GM15510 (cell line): Measurements from ENCODE around the gene MACROD1.

ENCODE experiments used
- POLR2A ChIP-seq: IDR thresholded peaks from 3 replicates; pipeline ENCODE4 v1.6.1; 2011; ENCODE audit warnings: borderline replicate concordance; ENCODE audit not compliant: insufficient read length; ENCODE audit errors: extremely low read depth

The MACROD1 gene

DNA sequence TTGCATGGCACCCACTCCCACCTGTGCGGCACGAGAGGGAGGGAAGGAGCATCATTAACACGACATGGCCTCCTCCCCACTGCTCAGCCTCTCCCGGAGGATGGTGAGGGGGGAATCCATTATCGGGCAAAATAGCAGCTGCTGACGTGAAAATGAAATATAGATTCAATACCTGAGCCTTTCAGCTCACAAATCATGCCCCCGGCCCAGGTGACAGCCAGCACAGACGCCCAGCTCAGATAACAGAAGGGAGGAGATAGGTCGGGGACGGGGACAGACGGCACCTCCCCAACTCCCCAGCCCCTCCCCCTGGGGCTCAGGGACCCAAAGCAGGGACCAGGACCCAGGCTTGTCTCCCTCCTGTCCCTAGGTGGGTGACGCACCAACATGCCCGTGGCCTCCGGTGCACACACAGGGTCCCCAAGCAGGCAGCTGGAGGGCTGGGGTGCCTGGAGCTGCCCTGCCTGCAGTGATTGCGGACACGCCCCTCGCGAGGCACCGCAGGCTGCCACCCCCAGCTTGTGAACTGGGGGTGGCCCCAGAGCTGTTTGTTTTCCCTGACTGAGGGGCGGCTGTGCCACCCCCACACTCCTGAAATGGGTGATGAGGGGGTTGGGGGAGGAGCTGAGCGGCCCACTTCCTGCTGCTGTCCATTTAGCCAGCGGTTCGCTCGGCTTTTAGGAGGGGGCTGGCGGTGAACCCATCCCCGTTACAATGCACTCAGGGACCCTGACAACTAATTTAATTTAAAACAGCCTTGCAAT, 98.5 kb downstream of the MACROD1 start:
- no peak for TF ChIP-seq POLR2A

DNA sequence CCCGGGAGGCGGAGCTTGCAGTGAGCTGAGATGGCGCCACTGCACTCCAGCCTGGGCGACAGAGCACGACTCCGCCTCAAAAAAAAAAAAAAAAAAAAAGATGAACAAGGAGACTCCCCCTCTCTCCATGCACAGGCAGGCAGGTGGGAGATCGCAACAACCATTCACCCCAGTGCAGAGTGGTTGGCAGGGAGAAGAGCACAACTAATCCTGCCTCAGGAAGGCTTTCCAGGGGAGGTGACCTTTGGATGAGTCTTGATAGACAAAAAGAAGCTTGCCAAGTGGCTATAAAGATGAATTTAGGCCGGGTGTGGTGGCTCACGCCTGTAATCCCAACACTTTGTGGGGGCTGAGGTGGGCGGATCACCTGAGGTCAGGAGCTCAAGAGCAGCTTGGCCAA, 100.2 kb downstream of the MACROD1 start:
- TF ChIP-seq POLR2A, result no peak

DNA sequence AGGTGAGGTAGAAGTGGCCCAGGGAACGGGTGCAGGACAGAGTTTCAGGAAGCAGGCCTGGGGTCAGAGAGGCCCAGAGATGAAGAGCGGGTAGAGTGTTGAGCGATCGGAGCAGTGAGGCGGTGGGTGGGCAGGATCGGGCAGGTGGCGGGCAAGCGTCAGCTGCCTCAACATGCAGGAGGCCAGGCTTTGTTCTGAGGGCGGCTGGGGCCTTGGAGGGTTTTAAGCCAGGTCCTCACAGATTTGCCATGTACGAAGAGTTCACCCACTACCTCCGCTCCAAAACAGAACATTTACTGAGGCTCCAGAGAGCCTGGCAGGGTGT, 100.8 kb downstream of the MACROD1 start:
- no peak for TF ChIP-seq POLR2A

- no peak for TF ChIP-seq POLR2A
Observed at GRCh38 chr11:64064374-64065140, 101.4 kb downstream of the MACROD1 start.

GRCh38 chr11:64063777-64064176, 102.1 kb downstream of the MACROD1 start:
- no peak for TF ChIP-seq POLR2A

DNA sequence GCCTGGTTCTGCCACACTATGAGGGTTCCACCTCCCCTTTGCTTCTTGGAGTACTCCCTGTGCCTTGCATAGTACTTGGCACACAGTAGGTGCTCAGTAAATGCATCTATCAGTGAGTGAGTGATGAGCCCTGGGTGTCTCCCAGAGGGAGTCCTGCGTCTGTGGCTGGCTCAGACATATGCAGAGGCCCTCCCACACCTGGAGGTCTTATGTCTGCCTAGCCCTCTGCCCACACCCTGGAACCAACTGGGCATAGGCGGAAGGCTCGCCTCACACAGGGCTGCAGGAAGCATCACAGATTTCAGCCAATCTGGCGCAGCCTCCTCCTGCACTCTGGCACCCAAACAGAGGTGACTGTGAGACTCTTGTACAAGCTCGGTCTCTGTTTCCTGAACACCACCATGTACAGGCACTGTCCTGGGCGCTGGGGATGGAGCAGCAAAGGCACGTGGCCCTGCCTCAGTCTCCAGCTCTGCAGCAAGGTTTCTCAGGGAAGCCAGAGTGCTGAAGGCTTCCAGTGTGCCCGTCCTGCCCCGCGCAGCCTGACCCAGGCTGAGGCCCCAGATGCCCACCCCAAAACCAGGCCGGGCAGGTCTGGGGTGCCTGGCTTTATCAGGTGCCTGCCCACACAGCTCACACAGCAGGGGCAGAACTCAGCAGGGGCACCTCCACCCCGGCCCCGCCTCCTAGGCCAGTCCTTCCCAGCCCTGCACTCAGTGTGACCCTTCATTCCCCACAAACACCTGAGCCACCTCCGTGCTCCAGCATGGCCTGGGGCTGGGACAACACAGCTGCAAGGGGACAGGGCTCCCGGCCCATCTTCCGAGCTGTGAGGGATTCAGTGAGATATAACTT, 103.5 kb downstream of the MACROD1 start:
- no peak for TF ChIP-seq POLR2A

- TF ChIP-seq POLR2A, result no peak
Observed at GRCh38 chr11:64060861-64061444, 105.0 kb downstream of the MACROD1 start.

DNA sequence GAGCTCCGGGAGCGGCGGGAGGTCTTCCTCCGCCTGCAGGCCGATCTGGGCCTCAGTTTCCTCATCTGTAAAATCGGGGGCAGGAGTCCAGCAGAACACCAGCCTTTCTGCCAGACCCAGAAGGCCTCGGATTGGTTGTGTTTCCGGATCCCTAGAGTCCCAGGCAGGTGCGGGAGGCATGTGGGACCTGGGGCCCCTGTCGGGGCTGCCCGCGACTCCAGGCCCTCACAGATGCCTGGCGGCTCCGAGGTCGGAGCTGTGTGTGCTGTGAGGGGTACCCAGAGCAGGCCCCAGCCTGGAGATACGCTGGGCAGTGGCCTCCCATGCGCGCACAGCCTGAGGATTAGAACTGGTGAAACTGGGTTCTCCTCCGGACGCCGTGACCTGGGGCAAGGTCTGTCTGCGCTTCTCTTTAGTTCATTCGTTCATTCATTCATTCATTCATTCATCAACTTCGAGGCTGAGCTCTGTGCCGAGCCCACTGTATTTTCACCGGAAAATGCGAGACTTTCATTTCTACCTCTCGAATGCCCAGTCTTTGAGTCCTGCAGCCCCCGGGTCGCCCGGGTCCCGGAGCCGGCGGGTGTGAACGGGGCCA, 105.6 kb downstream of the MACROD1 start:
- TF ChIP-seq POLR2A, result no peak

- no peak for TF ChIP-seq POLR2A
Observed at GRCh38 chr11:64059339-64060140, 106.4 kb downstream of the MACROD1 start.

GRCh38 chr11:64058494-64058893, 107.4 kb downstream of the MACROD1 start:
- TF ChIP-seq POLR2A, result no peak

DNA sequence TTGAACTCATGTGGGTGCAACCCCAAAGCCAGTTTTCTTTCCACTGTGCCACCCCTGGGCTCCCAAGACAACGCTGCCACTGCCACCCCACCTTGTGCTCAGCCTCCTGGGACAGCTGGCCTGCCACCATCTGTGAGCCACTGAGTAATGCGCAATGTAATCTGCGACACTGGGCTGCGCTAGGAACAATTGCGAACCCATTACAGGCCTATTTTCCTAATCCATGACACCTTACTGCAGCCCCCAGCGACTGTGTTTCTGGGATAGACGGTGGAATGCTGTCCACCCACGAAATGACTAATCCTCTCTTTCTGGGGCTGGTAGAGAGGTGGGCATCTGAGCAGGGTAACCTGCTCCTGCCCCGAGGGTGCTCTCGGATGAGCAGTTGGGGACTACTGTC, 108.0 kb downstream of the MACROD1 start:
- no peak for TF ChIP-seq POLR2A

DNA sequence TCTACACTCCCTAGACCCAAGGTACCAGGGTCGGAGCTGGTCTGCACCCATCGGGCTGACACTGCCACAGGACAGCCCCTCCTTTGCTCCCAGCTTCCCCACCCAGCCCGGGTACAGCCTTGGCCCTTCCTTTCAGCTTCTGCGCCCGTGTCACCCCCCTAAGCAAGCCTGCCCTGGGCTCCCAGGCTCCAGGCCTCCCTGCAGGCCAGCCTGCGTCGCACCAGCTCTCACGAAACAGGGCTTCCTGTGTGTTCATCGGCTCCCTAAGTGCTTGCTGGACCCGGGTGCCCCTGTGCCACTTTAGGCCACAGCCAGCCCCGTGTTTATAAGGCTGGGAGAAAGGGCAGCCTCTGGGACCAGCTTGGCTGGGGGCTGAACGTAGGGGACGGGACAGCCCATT, 109.1 kb downstream of the MACROD1 start:
- TF ChIP-seq POLR2A, result no peak

DNA sequence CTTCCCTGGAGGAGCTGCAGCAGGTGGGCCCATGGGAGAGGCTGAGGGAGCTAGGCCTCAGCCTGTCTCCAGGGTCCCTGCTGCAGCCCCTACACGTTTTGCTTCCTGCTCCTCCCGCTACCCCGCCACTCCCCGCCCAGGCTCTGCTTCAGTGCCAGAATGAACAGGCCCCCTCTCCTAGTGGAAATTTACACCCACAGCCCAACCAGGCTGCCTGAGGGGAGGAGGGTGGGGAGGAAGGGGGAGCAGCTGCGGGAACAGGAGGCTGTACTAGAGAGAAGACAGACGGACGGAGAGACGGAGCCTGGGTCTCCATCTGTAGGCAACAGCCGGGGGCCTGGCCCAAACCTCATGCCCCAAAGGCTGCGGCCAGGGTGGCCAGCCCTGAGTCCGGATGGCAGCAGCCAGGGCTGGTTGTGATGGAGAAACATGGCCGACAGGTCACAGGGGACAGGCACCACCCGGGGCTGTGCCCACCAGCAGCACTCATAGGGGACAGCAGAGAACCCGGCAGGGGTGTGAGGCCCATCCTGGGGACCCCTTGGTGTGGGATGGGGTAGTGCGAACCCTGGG, 109.6 kb downstream of the MACROD1 start:
- no peak for TF ChIP-seq POLR2A
